Tongue (tissue), 3 donors: ENCODE results near the gene RIMBP3C. TPM values are rescaled to one million over a fixed set of nuclear protein-coding genes. Genes with fewer than 3 reads are reported as not detected.
"Not testable (repeated sequence)": the region's sequence is repeated elsewhere in the genome, so short reads cannot be mapped to it uniquely, and the experiment has no call there.

Experiments used
- DNase-seq: peaks from one replicate; pipeline ENCODE4 v3.0.0-alpha.2; 2015
- small RNA-seq: library from RNA; depleted of rRNA; stranded (forward); fragments of <200 nt; gene quantifications from one replicate; pipeline ENCODE3, GENCODE V24; 2014; ENCODE audit warnings: low replicate concordance
- total RNA-seq: library from RNA; depleted of rRNA; stranded (reverse); fragments of >200 nt; gene quantifications from one replicate; pipeline ENCODE4 v1.2.3, GENCODE V29; 2014

RIMBP3C gene
- total RNA-seq, 1 donor from 2014 or later, result not detected

- DNase-seq, result not testable (repeated sequence)
Observed at GRCh38 chr22:21531525-21531924, 19.7 kb downstream of the RIMBP3C start.

GRCh38 chr22:21526705-21527500 is 24.4 kb downstream of the RIMBP3C start:
- not testable (repeated sequence) for DNase-seq

- not testable (repeated sequence) for DNase-seq
Observed at GRCh38 chr22:21516970-21517764, 34.1 kb downstream of the RIMBP3C start.

- not testable (repeated sequence) for DNase-seq
Observed at GRCh38 chr22:21516522-21516921, 34.7 kb downstream of the RIMBP3C start.

GRCh38 chr22:21515234-21515633 is 36.0 kb downstream of the RIMBP3C start:
- DNase-seq, result not testable (repeated sequence)

- not testable (repeated sequence) for DNase-seq
Observed at GRCh38 chr22:21514117-21514516, 37.1 kb downstream of the RIMBP3C start.

GRCh38 chr22:21512022-21512421 is 39.2 kb downstream of the RIMBP3C start:
- not testable (repeated sequence) for DNase-seq

GRCh38 chr22:21510397-21510796 is 40.9 kb downstream of the RIMBP3C start:
- DNase-seq, result not testable (repeated sequence)

GRCh38 chr22:21499623-21500506 is 51.4 kb downstream of the RIMBP3C start:
- DNase-seq, result not testable (repeated sequence)

- DNase-seq, result not testable (repeated sequence)
Observed at GRCh38 chr22:21498489-21498888, 52.8 kb downstream of the RIMBP3C start.

GRCh38 chr22:21497984-21498383 is 53.3 kb downstream of the RIMBP3C start:
- not testable (repeated sequence) for DNase-seq

Small RNAs within 50 kb of the gene (small RNA-seq; reads per million reads assigned to genes)
- gene RF00492 (not detected), gene RN7SKP221 (not detected)

Other genes starting within 250 kb of the RIMBP3C start
- 0.72 TPM for gene RIMBP3B, start 167.7 kb downstream of the RIMBP3C start, total RNA-seq
- 6.5 TPM for gene HIC2, start 134.1 kb downstream of the RIMBP3C start, total RNA-seq
- not detected for gene TMEM191C, start 84.1 kb downstream of the RIMBP3C start, total RNA-seq
- gene UBE2L3, start 16.3 kb upstream of the RIMBP3C start, total RNA-seq, result 27.9 TPM
- 7.5 TPM for gene YDJC, start 78.6 kb upstream of the RIMBP3C start, total RNA-seq
- gene CCDC116, start 81.3 kb upstream of the RIMBP3C start, total RNA-seq, result not detected
- gene SDF2L1, start 90.8 kb upstream of the RIMBP3C start, total RNA-seq, result 15.5 TPM
- 28.1 TPM for gene PPIL2, start 114.6 kb upstream of the RIMBP3C start, total RNA-seq
- gene YPEL1, start 184.3 kb upstream of the RIMBP3C start, total RNA-seq, result 9.1 TPM